HepG2 (cell line): Measurements from ENCODE around the gene FSCB. TPM values are rescaled to one million over a fixed set of nuclear protein-coding genes. Genes with fewer than 3 reads are reported as not detected.

ENCODE experiments used
- ATAC-seq: fragments of 200-7000 bp; cut with Tn5 transposase; 3 replicates; pipeline ENCODE4 v1.9.1; 2020; ENCODE audit warnings: mild to moderate bottlenecking, moderate library complexity
- BruUV-seq: library from RNA; stranded (reverse); fragments of 400-500 nt; replicated peaks from 2 replicates; lab custom pipeline; 2021; lab: Mats Ljungman, UMichigan
- CTCF ChIA-PET: fragments of 300-600 bp; formaldehyde crosslinking; extraction: SDS; loops from one replicate; lab custom pipeline; 2021; ENCODE audit warnings: low total read pairs, inconsistent platforms, low intra/inter-chr PET ratio; lab: Yijun Ruan, JAX
- POLR2A ChIA-PET: fragments of 350-600 bp; sonication (Branson Sonifier 250); formaldehyde crosslinking; loops from one replicate; lab custom pipeline; 2020; ENCODE audit warnings: antibody characterized with exemption, inconsistent platforms; lab: Yijun Ruan, JAX
- DNase-seq: peaks from one replicate; pipeline ENCODE4 v3.0.0-alpha.2; 2015; ENCODE audit warnings: low spot score
- FAIRE-seq: peaks from 3 replicates; lab custom pipeline; 2011; peaks lifted over from hg19 to GRCh38; lab: Jason Lieb, UNC
- H2AFZ ChIP-seq: one replicate; pipeline ENCODE4 v1.6.1; 2011; ENCODE audit warnings: low read length, inconsistent platforms
- H3K27ac ChIP-seq: fragments of 300-600 bp; 3 replicates; pipeline ENCODE4 v1.8.0; 2011; ENCODE audit warnings: mixed run types, mild to moderate bottlenecking, mixed read lengths, low read length, inconsistent platforms; ENCODE audit not compliant: insufficient read depth; ENCODE audit errors: extremely low read length
- H3K27me3 ChIP-seq, 2 experiments: fragments of 200-600 bp in 1 of 2; 2 replicates in 1 of 2; 3 replicates in 1 of 2; pipeline versions ENCODE4 v1.6.0 to v1.8.0; 2011; ENCODE audit warnings: low read length in 2 of 2, mild to moderate bottlenecking in 2 of 2, moderate library complexity in 2 of 2, inconsistent platforms in 1 of 2; ENCODE audit not compliant: insufficient read depth in 2 of 2, control insufficient read depth in 1 of 2
- H3K36me3 ChIP-seq, 2 experiments: fragments of 200-600 bp in 1 of 2; replicated peaks in 1 of 2; 2 replicates in 1 of 2; 3 replicates in 1 of 2; pipeline versions ENCODE4 v1.5.1 to v1.8.0; 2011; ENCODE audit warnings: low read length in 2 of 2, inconsistent platforms in 1 of 2; ENCODE audit not compliant: insufficient read depth in 2 of 2, control insufficient read depth in 1 of 2
- H3K4me1 ChIP-seq: 2 replicates; pipeline ENCODE4 v1.5.1; 2012; ENCODE audit warnings: low read length, inconsistent platforms; ENCODE audit not compliant: insufficient read depth
- H3K4me2 ChIP-seq: 2 replicates; pipeline ENCODE4 v1.6.0; 2011; ENCODE audit warnings: low read depth, low read length, inconsistent platforms
- H3K4me3 ChIP-seq, 3 experiments: fragments of 200-600 bp in 1 of 3; sonication (generic), shearing (Covaris generic) in 1 of 3; replicated peaks in 1 of 3; 2 replicates each; pipeline ENCODE4 v1.5.1; 2011 to 2016; ENCODE audit warnings: low read length in 3 of 3, inconsistent platforms in 2 of 3, low read depth in 2 of 3, mild to moderate bottlenecking in 2 of 3, control low read depth in 1 of 3, mixed read lengths in 1 of 3; ENCODE audit not compliant: insufficient read depth in 1 of 3
- H3K79me2 ChIP-seq: one replicate; pipeline ENCODE4 v1.6.1; 2011; ENCODE audit warnings: low read length, inconsistent platforms; ENCODE audit not compliant: insufficient read depth
- H3K9ac ChIP-seq: 2 replicates; pipeline ENCODE4 v1.6.0; 2011; ENCODE audit warnings: mild to moderate bottlenecking, low read depth, low read length, inconsistent platforms; ENCODE audit not compliant: insufficient read depth
- H3K9me3 ChIP-seq: 2 replicates; pipeline ENCODE4 v1.5.1; 2012; ENCODE audit warnings: mild to moderate bottlenecking, low read length
- H4K20me1 ChIP-seq: 2 replicates; pipeline ENCODE4 v1.6.0; 2011; ENCODE audit warnings: inconsistent platforms, mild to moderate bottlenecking, low read length, moderate library complexity; ENCODE audit not compliant: insufficient read depth
- CEBPB ChIP-seq: IDR thresholded peaks from 2 replicates; pipeline ENCODE4 v1.6.1; 2011; ENCODE audit warnings: low read depth, low read length, improper control_type of control experiment, borderline replicate concordance
- CREB3 ChIP-seq: sonication (generic); formaldehyde crosslinking; IDR thresholded peaks from 2 replicates; pipeline ENCODE4 v1.5.0; 2020; ENCODE audit warnings: missing genetic modification reagents
- HES4 ChIP-seq: sonication (generic); formaldehyde crosslinking; IDR thresholded peaks from 2 replicates; pipeline ENCODE4 v1.9.0; 2021; ENCODE audit warnings: mild to moderate bottlenecking, missing genetic modification reagents, borderline replicate concordance
- IKZF1 ChIP-seq: fragments of 450-650 bp; IDR thresholded peaks from 2 replicates; pipeline ENCODE4 v1.7.1; 2016
- MAX ChIP-seq: IDR thresholded peaks from 2 replicates; pipeline ENCODE4 v1.6.1; 2012; ENCODE audit warnings: inconsistent platforms
- NCOA1 ChIP-seq: sonication (generic); formaldehyde crosslinking; IDR thresholded peaks from 2 replicates; pipeline ENCODE4 v1.9.0; 2021; ENCODE audit warnings: missing genetic modification reagents
- PPARG ChIP-seq: conservative IDR thresholded peaks from 2 replicates; pipeline ENCODE4 v1.6.1; 2016; ENCODE audit warnings: missing biosample characterization, missing genetic modification reagents
- ZBTB1 ChIP-seq: sonication (generic); formaldehyde crosslinking; IDR thresholded peaks from 2 replicates; pipeline ENCODE4 v1.4.0; 2020; ENCODE audit warnings: missing genetic modification reagents, borderline replicate concordance
- ZFP36L1 ChIP-seq: sonication (generic); formaldehyde crosslinking; IDR thresholded peaks from 2 replicates; pipeline ENCODE4 v1.8.0; 2022; ENCODE audit warnings: mild to moderate bottlenecking, missing genetic modification reagents, moderate library complexity
- ZHX1 ChIP-seq: sonication (generic); formaldehyde crosslinking; IDR thresholded peaks from 2 replicates; pipeline ENCODE4 v1.8.1; 2022; ENCODE audit warnings: low read depth, mild to moderate bottlenecking, missing genetic modification reagents
- ZMAT3 ChIP-seq: sonication (generic); formaldehyde crosslinking; conservative IDR thresholded peaks from 2 replicates; pipeline ENCODE4 v1.7.0; 2021; ENCODE audit warnings: missing genetic modification reagents
- ZNF367 ChIP-seq: sonication (generic); formaldehyde crosslinking; IDR thresholded peaks from 2 replicates; pipeline ENCODE4 v1.4.0; 2020; ENCODE audit warnings: missing genetic modification reagents, borderline replicate concordance
- WGBS: methylation state at CpG from one replicate; pipeline ENCODE4 v1.1.6; 2017; ENCODE audit warnings: low lambda C conversion rate; 5-methylcytosine and 5-hydroxymethylcytosine counted together
- in situ Hi-C: cut with HindIII; loops from 2 replicates; pipeline ENCODE4 v1.10.0; 2017; ENCODE audit warnings: low pct_unique_long_range_greater_than_20kb; ENCODE audit not compliant: extremely low pct_ligation_motif_present
- intact Hi-C: fragments of 100-400 bp; cut with micrococcal nuclease; formaldehyde crosslinking; loops from one replicate; pipeline ENCODE4 v1.10.0; 2022; ENCODE audit not compliant: unreplicated experiment
- polyA plus RNA-seq, 8 experiments: library from polyadenylated mRNA; depleted of rRNA in 3 of 8; stranded (reverse) in 7 of 8; unstranded in 1 of 8; fragments of >200 nt; fragmentation: Illumina TruSeq in 4 of 8; extraction: Trizol in 4 of 8; gene quantifications; 2 replicates each; pipeline versions ENCODE4 v1.2.1 to v1.2.3, GENCODE V29; 2011 to 2016; ENCODE audit warnings: low read depth in 4 of 8, missing spikeins in 1 of 8, mixed read lengths in 1 of 8; ENCODE audit not compliant: insufficient read depth in 1 of 8
- total RNA-seq, 5 experiments: library from RNA; depleted of rRNA; stranded (reverse); fragments of >200 nt; fragmentation: Illumina TruSeq; extraction: Trizol; gene quantifications; 2 replicates each; pipeline ENCODE4 v1.2.3, GENCODE V29; 2016; ENCODE audit warnings: low read depth in 1 of 5

FSCB gene
- total and polyA plus RNA-seq, 2 of the 13 experiments (the other 11 are each of a cell fraction or from before 2014, with no cell fraction given): not detected

- no peak overlapping the region for H2AFZ ChIP-seq
- no peak overlapping the region for H3K4me2 ChIP-seq
- ChIA-PET POLR2A (no interaction called here), CTCF (no interaction called here)
- ATAC-seq: no peak
- BruUV-seq: no TSS peak
- H3K4me1 ChIP-seq: no peaks in the 10 kb centered on the region
- TF ChIP-seq ZHX1 (CRISPR knock-in tag) (no peak), ZFP36L1 (CRISPR knock-in tag) (no peak), NCOA1 (CRISPR knock-in tag) (no peak), MAX (no peak), CREB3 (CRISPR knock-in tag) (no peak), ZNF367 (CRISPR knock-in tag) (no peak), ZBTB1 (no peak), CEBPB (no peak), ZMAT3 (CRISPR knock-in tag) (no peak), PPARG (CRISPR knock-in tag) (no peak), HES4 (no peak), IKZF1 (no peak)
- H3K79me2 ChIP-seq: no peaks in the 10 kb centered on the region
- H3K27ac ChIP-seq: no peak overlapping the region
- no peaks in the 10 kb centered on the region for H3K9me3 ChIP-seq
- no peaks in the 10 kb centered on the region for H3K27me3 ChIP-seq
- 33% methylated on average over 2 of the region's 2 CpGs for WGBS
- H3K9ac ChIP-seq: no peak overlapping the region
- H4K20me1 ChIP-seq: no peaks in the 10 kb centered on the region
- no peak for FAIRE-seq
- no peak for DNase-seq
- H3K4me3 ChIP-seq: no peak overlapping the region
- in situ Hi-C loops (no loop called here), intact Hi-C loops (no loop called here)
- no peaks in the 10 kb centered on the region for H3K36me3 ChIP-seq
These were observed 24.6 kb upstream of the FSCB start for GRCh38 chr14:44531658-44532057.
